ENCODE data around the gene MDFIC. TPM values are rescaled to one million over a fixed set of nuclear protein-coding genes. Genes with fewer than 3 reads are reported as not detected.

The MDFIC gene
- polyA plus RNA-seq, 1 experiment, result 35.9 TPM

GRCh38 chr7:115040495-115040894, 118.6 kb downstream of the MDFIC start:
- no peak overlapping the region for H3K4me3 ChIP-seq (ENCODE audit: low read depth, low read length)
- DNase-seq (ENCODE audit: low read depth, low spot score), result no peak
- H3K27me3 ChIP-seq (ENCODE audit: control insufficient read depth, insufficient read depth, low read length), result no peaks in the 10 kb centered on the region
- CTCF ChIA-PET, result no interaction called here
- TF ChIP-seq CTCF (IDR thresholded peaks at IDR 0.05; ENCODE audit: low read depth, low read length), result no peak
- no peaks in the 10 kb centered on the region for H3K9me3 ChIP-seq (ENCODE audit: control insufficient read depth, insufficient read depth, low read length)
- no peak overlapping the region for H3K27ac ChIP-seq (ENCODE audit: low read depth, low read length)
- POLR2A ChIA-PET, result no interaction called here

- Histone ChIP-seq H3K4me3 (ENCODE audit: low read depth, low read length) (no peak overlapping the region), H3K9me3 (ENCODE audit: control insufficient read depth, insufficient read depth, low read length) (no peaks in the 10 kb centered on the region), H3K27me3 (ENCODE audit: control insufficient read depth, insufficient read depth, low read length) (no peaks in the 10 kb centered on the region), H3K27ac (ENCODE audit: low read depth, low read length) (no peak overlapping the region)
- no peak for TF ChIP-seq CTCF (IDR thresholded peaks at IDR 0.05; ENCODE audit: low read depth, low read length)
- DNase-seq (ENCODE audit: low read depth, low spot score), result no peak
- ChIA-PET POLR2A (no interaction called here), CTCF (no interaction called here)
These were observed 120.7 kb downstream of the MDFIC start for GRCh38 chr7:115042596-115042995.

GRCh38 chr7:115043605-115044004, 121.7 kb downstream of the MDFIC start:
- CTCF ChIA-PET, result interaction anchor here (1.1 kb wide), 1 partner anchor 807 kb away, joined by 3 read pairs; no protein-coding TSS in a partner anchor
- no peak for DNase-seq (ENCODE audit: low read depth, low spot score)
- Histone ChIP-seq H3K27me3 (ENCODE audit: control insufficient read depth, insufficient read depth, low read length) (no peaks in the 10 kb centered on the region), H3K4me3 (ENCODE audit: low read depth, low read length) (no peak overlapping the region), H3K27ac (ENCODE audit: low read depth, low read length) (no peak overlapping the region), H3K9me3 (ENCODE audit: control insufficient read depth, insufficient read depth, low read length) (no peaks in the 10 kb centered on the region)
- POLR2A ChIA-PET, result no interaction called here
- TF ChIP-seq CTCF (IDR thresholded peaks at IDR 0.05; ENCODE audit: low read depth, low read length), result no peak

- ChIA-PET CTCF (interaction anchor here (1.1 kb wide), 1 partner anchor 807 kb away, joined by 3 read pairs; no protein-coding TSS in a partner anchor), POLR2A (no interaction called here)
- Histone ChIP-seq H3K27ac (ENCODE audit: low read depth, low read length) (no peak overlapping the region), H3K9me3 (ENCODE audit: control insufficient read depth, insufficient read depth, low read length) (no peaks in the 10 kb centered on the region), H3K4me3 (ENCODE audit: low read depth, low read length) (no peak overlapping the region), H3K27me3 (ENCODE audit: control insufficient read depth, insufficient read depth, low read length) (no peaks in the 10 kb centered on the region)
- DNase-seq (ENCODE audit: low read depth, low spot score), result no peak
- TF ChIP-seq CTCF (IDR thresholded peaks at IDR 0.05; ENCODE audit: low read depth, low read length), result no peak
These were observed 122.3 kb downstream of the MDFIC start for GRCh38 chr7:115044224-115044623.

GRCh38 chr7:115047958-115048720, 126.2 kb downstream of the MDFIC start:
- no peaks in the 10 kb centered on the region for H3K27me3 ChIP-seq (ENCODE audit: control insufficient read depth, insufficient read depth, low read length)
- TF ChIP-seq CTCF (IDR thresholded peaks at IDR 0.05; ENCODE audit: low read depth, low read length), result no peak
- no peaks in the 10 kb centered on the region for H3K9me3 ChIP-seq (ENCODE audit: control insufficient read depth, insufficient read depth, low read length)
- ChIA-PET CTCF (interaction anchor here (0.6 kb wide), 1 partner anchor 182 kb away, joined by 3 read pairs; no protein-coding TSS in a partner anchor), POLR2A (no interaction called here)
- no peak overlapping the region for H3K4me3 ChIP-seq (ENCODE audit: low read depth, low read length)
- DNase-seq (ENCODE audit: low read depth, low spot score), result no peak
- H3K27ac ChIP-seq (ENCODE audit: low read depth, low read length), result no peak overlapping the region

Data from AG04450 (cell line).